Cardiac fibroblast (primary cell): ENCODE results near the gene ENSA.
"Not testable (repeated sequence)": the region's sequence is repeated elsewhere in the genome, so short reads cannot be mapped to it uniquely, and the experiment has no call there.

Experiments
- DNase-seq, 2 donors: peaks; one replicate each; pipeline versions ENCODE4 v3.0.0 to v3.0.0-alpha.2; 2010; ENCODE audit warnings: low read depth in 2 of 2
- H3K4me3 ChIP-seq, 2 donors: replicated peaks in 1 of 2; 1 replicate in 1 of 2; 2 replicates in 1 of 2; pipeline ENCODE4 v1.5.1; 2011; ENCODE audit warnings: low read depth in 2 of 2, low read length in 2 of 2, mild to moderate bottlenecking in 2 of 2, moderate library complexity in 1 of 2
- CTCF ChIP-seq: IDR thresholded peaks from one replicate; pipeline ENCODE4 v1.5.1; 2011; ENCODE audit warnings: low read depth, mild to moderate bottlenecking, low read length, inconsistent platforms

ENSA gene

GRCh38 chr1:150609732-150610131, 19.7 kb downstream of the ENSA start:
- no peak overlapping the region for H3K4me3 ChIP-seq
- peak; percentile 42 to 68 for DNase-seq
- TF ChIP-seq CTCF = no peak

- DNase-seq = no peak
- no peak overlapping the region for H3K4me3 ChIP-seq
- TF ChIP-seq CTCF = no peak
Observed at GRCh38 chr1:150606463-150607142, 22.8 kb downstream of the ENSA start.

GRCh38 chr1:150605451-150605731, 24.0 kb downstream of the ENSA start:
- DNase-seq, H3K4me3 ChIP-seq: not testable (repeated sequence)

- no peak for TF ChIP-seq CTCF
- H3K4me3 ChIP-seq = no peak overlapping the region
- DNase-seq = no peak
Observed at GRCh38 chr1:150604226-150604588, 25.2 kb downstream of the ENSA start.

GRCh38 chr1:150603711-150604110, 25.7 kb downstream of the ENSA start:
- no peak for DNase-seq
- no peak overlapping the region for H3K4me3 ChIP-seq
- TF ChIP-seq CTCF = no peak

GRCh38 chr1:150602372-150602771, 27.0 kb downstream of the ENSA start:
- not testable (repeated sequence) for DNase-seq, H3K4me3 ChIP-seq

GRCh38 chr1:150601540-150601939, 27.9 kb downstream of the ENSA start:
- no peak overlapping the region for H3K4me3 ChIP-seq
- TF ChIP-seq CTCF = no peak
- DNase-seq = no peak

GRCh38 chr1:150598346-150598745, 31.1 kb downstream of the ENSA start:
- H3K4me3 ChIP-seq, DNase-seq: not testable (repeated sequence)
